HL-60/S4 (cell line): ENCODE data around the gene PFKM.

Experiments used
- in situ Hi-C: fragments of 300-500 bp; cut with MboI; formaldehyde crosslinking; loops from 2 replicates; pipeline ENCODE4 v1.14.3; 2022; ENCODE audit warnings: low sequenced_read_pairs

PFKM gene

GRCh38 chr12:48184549-48184922, 65.4 kb downstream of the PFKM start:
- in situ Hi-C loops = no loop called here

GRCh38 chr12:48185181-48185919, 66.2 kb downstream of the PFKM start:
- in situ Hi-C loops = no loop called here

GRCh38 chr12:48187916-48188695, 68.9 kb downstream of the PFKM start:
- in situ Hi-C loops = no loop called here

GRCh38 chr12:48189331-48190125, 70.4 kb downstream of the PFKM start:
- in situ Hi-C loops = no loop called here

GRCh38 chr12:48191096-48191495, 71.9 kb downstream of the PFKM start:
- in situ Hi-C loops = no loop called here

- in situ Hi-C loops = no loop called here
Observed at GRCh38 chr12:48192861-48193260, 73.7 kb downstream of the PFKM start.

GRCh38 chr12:48193623-48194022, 74.5 kb downstream of the PFKM start:
- in situ Hi-C loops = no loop called here

- in situ Hi-C loops = no loop called here
Observed at GRCh38 chr12:48194799-48195201, 75.6 kb downstream of the PFKM start.
